Ovary (tissue), 3 donors: ENCODE measurements around the gene TKFC.

Source experiments
- CTCF ChIP-seq, 3 donors: fragments of 450-650 bp in 2 of 3; fragments of 200-600 bp in 1 of 3; IDR thresholded peaks; one replicate each; pipeline versions ENCODE4 v1.5.1 to v1.8.0; 2016 to 2022; ENCODE audit warnings: antibody characterized with exemption in 3 of 3, mild to moderate bottlenecking in 1 of 3
- EP300 ChIP-seq: sonication (generic); formaldehyde crosslinking; IDR thresholded peaks from one replicate; pipeline ENCODE4 v1.6.1; 2017; ENCODE audit warnings: antibody characterized with exemption
- POLR2A ChIP-seq: fragments of 450-650 bp; IDR thresholded peaks from one replicate; pipeline ENCODE4 v1.6.1; 2017; ENCODE audit warnings: antibody characterized with exemption, mild to moderate bottlenecking, moderate library complexity
- donor health status: DM: no; HTN: no; CAD: no.

- TF ChIP-seq CTCF (IDR thresholded peaks at IDR 0.05) (no peak), POLR2A (no peak), EP300 (no peak)
These were observed 45.6 kb upstream of the TKFC start for GRCh38 chr11:61287338-61287977.
